Forelimb muscle (tissue), 1 donor: ENCODE measurements around the gene CNPY1. TPM values are rescaled to one million over a fixed set of nuclear protein-coding genes. Genes with fewer than 3 reads are reported as not detected.

Experiments
- DNase-seq: peaks from one replicate; pipeline ENCODE4 v3.0.0-alpha.2; 2013; ENCODE audit warnings: low read depth
- polyA plus RNA-seq: library from polyadenylated mRNA; unstranded; fragments of 120-200 nt; gene quantifications from one replicate; pipeline ENCODE4 v1.2.1, GENCODE V29; 2013; ENCODE audit not compliant: insufficient read length

CNPY1 gene
- polyA plus RNA-seq, 1 donor: 0.40 TPM

DNA sequence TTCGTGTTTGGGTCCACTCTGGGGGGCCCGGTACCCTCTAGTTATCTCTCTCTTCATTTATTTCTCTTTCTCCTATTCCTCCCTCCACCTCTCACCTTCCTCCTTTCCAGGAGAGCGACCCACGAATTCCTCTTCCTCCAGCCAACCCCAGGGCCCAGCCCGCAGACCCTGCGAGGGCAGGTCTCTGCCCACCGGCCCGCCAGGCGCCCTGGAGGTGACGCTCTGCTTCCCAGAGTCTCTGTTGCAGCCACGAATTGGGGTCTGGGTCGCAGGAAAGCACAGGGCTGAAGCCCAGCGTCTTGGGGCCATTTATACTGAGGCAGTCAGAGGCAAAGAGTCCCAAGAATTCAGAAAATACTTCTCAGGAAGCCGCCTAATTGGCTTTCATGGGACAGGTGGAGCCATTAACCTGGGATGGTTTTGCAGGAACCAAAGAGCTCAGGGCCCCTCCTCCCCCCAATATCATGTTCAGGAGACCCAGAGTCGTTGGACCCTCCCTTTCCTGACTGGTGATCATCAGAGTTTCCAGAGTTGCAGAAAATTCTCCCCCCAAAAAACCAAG is 91.1 kb downstream of the CNPY1 start:
- no peak for DNase-seq

DNA sequence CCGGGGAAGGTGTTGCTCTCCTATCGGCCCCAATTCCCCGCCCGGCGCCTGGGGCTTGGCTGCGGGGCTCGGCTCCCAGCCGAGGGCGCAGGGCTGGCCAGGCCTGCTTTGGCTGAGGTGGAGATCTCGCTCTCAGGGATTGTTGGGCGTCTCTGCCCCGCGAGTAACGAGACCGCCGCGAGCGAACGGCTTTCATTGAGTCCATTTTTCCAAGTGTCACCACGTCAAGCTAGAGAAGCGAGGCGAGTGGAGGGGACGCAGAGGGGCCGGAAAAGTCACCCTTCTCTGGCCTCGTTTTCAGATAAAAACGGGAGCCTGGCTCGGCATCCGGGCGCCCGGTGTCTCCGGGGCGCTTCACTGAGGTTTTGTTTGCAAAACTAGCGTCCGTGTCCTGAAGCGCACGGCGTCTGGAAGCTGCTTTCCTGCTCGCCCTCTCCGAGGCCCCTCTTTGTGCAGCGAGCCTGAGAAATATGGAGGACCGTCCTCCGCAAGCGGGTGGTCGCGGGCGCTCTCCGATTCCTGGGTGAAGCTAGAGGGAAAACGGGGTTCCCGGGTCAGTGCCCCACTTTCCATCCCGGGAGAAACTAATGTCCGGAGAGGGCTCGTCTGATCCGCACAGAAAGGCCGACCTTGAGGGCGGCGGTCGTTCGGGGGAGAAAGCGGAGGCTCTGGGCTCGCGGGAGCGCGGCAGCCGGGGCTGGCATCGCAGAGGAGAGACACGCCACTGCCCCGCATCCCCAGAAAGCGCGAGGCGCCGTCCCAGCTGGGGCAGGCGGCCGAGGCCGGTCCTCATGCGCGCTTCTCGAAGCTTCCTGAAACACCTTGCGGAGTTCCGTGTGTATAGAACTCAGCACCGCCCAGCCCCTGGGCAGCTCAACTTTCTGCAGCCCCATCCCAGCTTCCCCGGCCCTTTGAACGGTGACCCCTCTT is 91.9 kb downstream of the CNPY1 start:
- DNase-seq: no peak

- no peak for DNase-seq
Observed at GRCh38 chr7:155453296-155454182, 92.8 kb downstream of the CNPY1 start.

- DNase-seq: no peak
Observed at GRCh38 chr7:155452505-155453295, 93.7 kb downstream of the CNPY1 start.

DNA sequence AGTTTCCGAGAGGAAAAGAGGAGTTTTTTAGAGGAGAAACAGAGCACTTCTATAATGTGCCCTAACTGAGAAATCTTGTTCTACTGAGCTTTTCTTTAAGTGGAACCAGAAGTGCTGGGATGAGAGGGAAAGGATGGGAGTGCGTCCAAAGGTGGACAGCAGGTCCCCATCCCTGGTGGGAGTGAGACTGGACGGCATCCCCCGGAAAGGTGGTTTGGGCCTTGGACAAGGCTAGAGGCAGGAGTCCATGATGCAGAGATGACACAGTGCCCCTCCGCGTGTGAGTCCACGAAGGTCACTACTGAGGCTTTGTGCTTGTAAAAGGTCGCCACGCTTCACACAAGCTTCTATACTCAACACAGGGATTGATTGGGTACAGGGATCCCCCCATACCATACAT is 94.5 kb downstream of the CNPY1 start:
- no peak for DNase-seq

Other genes starting within 250 kb of the CNPY1 start
- 22.7 TPM for gene INSIG1, start 248.7 kb downstream of the CNPY1 start, polyA plus RNA-seq
- gene EN2, start 88.4 kb downstream of the CNPY1 start, polyA plus RNA-seq: 0.71 TPM
- 26.4 TPM for gene RBM33, start 98.1 kb upstream of the CNPY1 start, polyA plus RNA-seq